Liver (tissue), 9 donors: ENCODE results near the gene ORC4. TPM values are rescaled to one million over a fixed set of nuclear protein-coding genes. Genes with fewer than 3 reads are reported as not detected.

ENCODE experiments used
- DNase-seq: peaks from one replicate; pipeline ENCODE4 v3.0.0-alpha.2; 2017; ENCODE audit warnings: low spot score
- H3K27ac ChIP-seq, 2 donors: one replicate each; pipeline ENCODE4 v1.7.0; 2013; ENCODE audit warnings: inconsistent platforms in 2 of 2, low read length in 2 of 2, control low read depth in 1 of 2, low read depth in 1 of 2, mild to moderate bottlenecking in 1 of 2
- H3K27me3 ChIP-seq, 4 donors: one replicate each; pipeline versions ENCODE4 v1.6.1 to v1.7.0; 2013; ENCODE audit warnings: low read length in 3 of 4, inconsistent platforms in 1 of 4, mild to moderate bottlenecking in 1 of 4, moderate library complexity in 1 of 4; ENCODE audit not compliant: control insufficient read depth in 4 of 4, insufficient read depth in 4 of 4
- H3K36me3 ChIP-seq, 4 donors: one replicate each; pipeline versions ENCODE4 v1.6.1 to v1.7.0; 2013; ENCODE audit warnings: low read length in 3 of 4, mild to moderate bottlenecking in 3 of 4, low read depth in 1 of 4, moderate library complexity in 1 of 4; ENCODE audit not compliant: control insufficient read depth in 4 of 4, insufficient read depth in 3 of 4
- H3K4me1 ChIP-seq, 4 donors: one replicate each; pipeline versions ENCODE4 v1.6.1 to v1.7.0; 2013; ENCODE audit warnings: low read length in 3 of 4, mild to moderate bottlenecking in 3 of 4, moderate library complexity in 1 of 4; ENCODE audit not compliant: control insufficient read depth in 4 of 4, insufficient read depth in 4 of 4
- H3K4me3 ChIP-seq, 3 donors: one replicate each; pipeline versions ENCODE4 v1.6.1 to v1.7.0; 2013; ENCODE audit warnings: low read length in 3 of 3, control low read depth in 1 of 3, low read depth in 1 of 3, mild to moderate bottlenecking in 1 of 3
- H3K9ac ChIP-seq, 2 donors: one replicate each; pipeline ENCODE4 v1.7.0; 2013; ENCODE audit warnings: low read length in 2 of 2, mild to moderate bottlenecking in 2 of 2, moderate library complexity in 2 of 2, control low read depth in 1 of 2, low read depth in 1 of 2
- H3K9me3 ChIP-seq, 4 donors: one replicate each; pipeline versions ENCODE4 v1.6.1 to v1.7.0; 2013; ENCODE audit warnings: low read length in 3 of 4; ENCODE audit not compliant: control insufficient read depth in 4 of 4
- ATF3 ChIP-seq: IDR thresholded peaks from 2 replicates; pipeline ENCODE4 v1.6.1; 2016; ENCODE audit warnings: antibody characterized with exemption
- CTCF ChIP-seq: fragments of 150-350 bp; IDR thresholded peaks from 2 replicates; pipeline ENCODE4 v1.5.1; 2017; ENCODE audit warnings: improper control_type of control experiment, low read depth, low read length; ENCODE audit not compliant: missing input control
- EGR1 ChIP-seq, 2 donors: IDR thresholded peaks; 2 replicates each; pipeline ENCODE4 v1.6.1; 2016 to 2018; ENCODE audit warnings: antibody characterized with exemption in 2 of 2, low read depth in 2 of 2
- FOXA1 ChIP-seq: IDR thresholded peaks from 2 replicates; pipeline ENCODE4 v1.6.1; 2016; ENCODE audit warnings: antibody characterized with exemption
- FOXA2 ChIP-seq: IDR thresholded peaks from 2 replicates; pipeline ENCODE4 v1.6.1; 2016; ENCODE audit warnings: antibody characterized with exemption
- GABPA ChIP-seq, 2 donors: IDR thresholded peaks in 1 of 2; conservative IDR thresholded peaks in 1 of 2; 2 replicates each; pipeline ENCODE4 v1.6.1; 2016; ENCODE audit warnings: antibody characterized with exemption in 2 of 2, mild to moderate bottlenecking in 1 of 2, moderate library complexity in 1 of 2
- HNF4A ChIP-seq, 2 donors: conservative IDR thresholded peaks; 2 replicates each; pipeline ENCODE4 v1.6.1; 2016; ENCODE audit warnings: antibody characterized with exemption in 2 of 2, mild to moderate bottlenecking in 2 of 2
- HNF4G ChIP-seq: IDR thresholded peaks from 2 replicates; pipeline ENCODE4 v1.6.1; 2016; ENCODE audit warnings: antibody characterized with exemption
- JUND ChIP-seq, 2 donors: IDR thresholded peaks; 2 replicates each; pipeline ENCODE4 v1.6.1; 2016; ENCODE audit warnings: antibody characterized with exemption in 2 of 2
- MAX ChIP-seq: IDR thresholded peaks from 2 replicates; pipeline ENCODE4 v1.6.1; 2016; ENCODE audit warnings: antibody characterized with exemption
- NR2F2 ChIP-seq: IDR thresholded peaks from 2 replicates; pipeline ENCODE4 v1.6.1; 2016; ENCODE audit warnings: antibody characterized with exemption
- RAD21 ChIP-seq, 2 donors: IDR thresholded peaks; 2 replicates each; pipeline ENCODE4 v1.6.1; 2016; ENCODE audit warnings: antibody characterized with exemption in 2 of 2, mild to moderate bottlenecking in 2 of 2
- REST ChIP-seq: IDR thresholded peaks from 2 replicates; pipeline ENCODE4 v1.6.1; 2016; ENCODE audit warnings: antibody characterized with exemption, mild to moderate bottlenecking
- RXRA ChIP-seq, 2 donors: IDR thresholded peaks; 2 replicates each; pipeline ENCODE4 v1.6.1; 2017 to 2018; ENCODE audit warnings: antibody characterized with exemption in 2 of 2, mild to moderate bottlenecking in 1 of 2
- SP1 ChIP-seq: IDR thresholded peaks from 2 replicates; pipeline ENCODE4 v1.6.1; 2018; ENCODE audit warnings: antibody characterized with exemption, mild to moderate bottlenecking
- TAF1 ChIP-seq: conservative IDR thresholded peaks from 2 replicates; pipeline ENCODE4 v1.6.1; 2016; ENCODE audit warnings: antibody characterized with exemption, mild to moderate bottlenecking
- YY1 ChIP-seq: IDR thresholded peaks from 2 replicates; pipeline ENCODE4 v1.6.1; 2016; ENCODE audit warnings: antibody characterized with exemption, mild to moderate bottlenecking
- ZBTB33 ChIP-seq: IDR thresholded peaks from 2 replicates; pipeline ENCODE4 v1.6.1; 2016; ENCODE audit warnings: antibody characterized with exemption
- WGBS: extraction: QIAGEN DNeasy Blood & Tissue Kit; methylation state at CpG from one replicate; pipeline ENCODE4 v1.1.7; 2013; 5-methylcytosine and 5-hydroxymethylcytosine counted together
- polyA plus RNA-seq, 2 donors: library from polyadenylated mRNA; stranded (reverse) in 1 of 2; unstranded in 1 of 2; fragments of 200-250 nt in 1 of 2; fragments of >200 nt in 1 of 2; fragmentation: Nextera tagmentation in 1 of 2; extraction: Ambion mirVana in 1 of 2; gene quantifications; one replicate each; pipeline versions ENCODE4 v1.2.1 to v1.2.3, GENCODE V29; 2013 to 2015
- total RNA-seq, 2 donors: library from RNA; depleted of rRNA; stranded (reverse); fragments of >200 nt; gene quantifications; one replicate each; pipeline ENCODE4 v1.2.3, GENCODE V29; 2014
- donor health status: healthy.
- donor health status: healthy.
- donor health status: healthy.
- donor health status: healthy.
- donor health status: healthy.

The ORC4 gene
- total and polyA plus RNA-seq, 4 donors = 9.7 to 50.2 (median 23.3) TPM

GRCh38 chr2:148039783-148040182 lies 19.2 kb upstream of the ORC4 start:
- WGBS = 93% methylated on average over 1 of the region's 1 CpG
- Histone ChIP-seq H3K9ac (no peak overlapping the region), H3K4me3 (no peak overlapping the region), H3K9me3 (no peaks in the 10 kb centered on the region), H3K27me3 (no peaks in the 10 kb centered on the region), H3K4me1 (no peaks in the 10 kb centered on the region), H3K36me3 (no peaks in the 10 kb centered on the region), H3K27ac (no peak overlapping the region)
- TF ChIP-seq REST (no peak), JUND (IDR thresholded peaks at IDR 0.05) (no peak), RAD21 (IDR thresholded peaks at IDR 0.05) (no peak), HNF4G (no peak), GABPA (IDR thresholded peaks at IDR 0.05 in 1 of 2, conservative IDR thresholded peaks at IDR 0.05 in 1 of 2) (no peak), YY1 (no peak), FOXA1 (no peak), NR2F2 (no peak), EGR1 (IDR thresholded peaks at IDR 0.05; ENCODE audit: low read depth in 2 of 2) (no peak), ATF3 (no peak), ZBTB33 (no peak), HNF4A (conservative IDR thresholded peaks at IDR 0.05) (no peak), SP1 (no peak), CTCF (no peak), FOXA2 (no peak), MAX (no peak), TAF1 (no peak), RXRA (IDR thresholded peaks at IDR 0.05) (no peak)
- no peak for DNase-seq
